ENCODE measurements around the gene TEX22.

Gene TEX22

GRCh38 chr14:105355850-105356604 lies 42.3 kb upstream of the TEX22 start:
- Histone ChIP-seq H3K36me3 (ENCODE audit: control insufficient read depth, low read length) (no peaks in the 10 kb centered on the region), H3K79me2 (ENCODE audit: control insufficient read depth, low read length) (no peaks in the 10 kb centered on the region)

GRCh38 chr14:105356927-105357326 lies 41.4 kb upstream of the TEX22 start:
- H3K4me3 ChIP-seq (ENCODE audit: low read length), result no peak overlapping the region
- no peak for TF ChIP-seq EZH2phosphoT487 (IDR thresholded peaks at IDR 0.05; ENCODE audit: borderline replicate concordance, low read length)
- TF ChIP-seq, protein P1, sequence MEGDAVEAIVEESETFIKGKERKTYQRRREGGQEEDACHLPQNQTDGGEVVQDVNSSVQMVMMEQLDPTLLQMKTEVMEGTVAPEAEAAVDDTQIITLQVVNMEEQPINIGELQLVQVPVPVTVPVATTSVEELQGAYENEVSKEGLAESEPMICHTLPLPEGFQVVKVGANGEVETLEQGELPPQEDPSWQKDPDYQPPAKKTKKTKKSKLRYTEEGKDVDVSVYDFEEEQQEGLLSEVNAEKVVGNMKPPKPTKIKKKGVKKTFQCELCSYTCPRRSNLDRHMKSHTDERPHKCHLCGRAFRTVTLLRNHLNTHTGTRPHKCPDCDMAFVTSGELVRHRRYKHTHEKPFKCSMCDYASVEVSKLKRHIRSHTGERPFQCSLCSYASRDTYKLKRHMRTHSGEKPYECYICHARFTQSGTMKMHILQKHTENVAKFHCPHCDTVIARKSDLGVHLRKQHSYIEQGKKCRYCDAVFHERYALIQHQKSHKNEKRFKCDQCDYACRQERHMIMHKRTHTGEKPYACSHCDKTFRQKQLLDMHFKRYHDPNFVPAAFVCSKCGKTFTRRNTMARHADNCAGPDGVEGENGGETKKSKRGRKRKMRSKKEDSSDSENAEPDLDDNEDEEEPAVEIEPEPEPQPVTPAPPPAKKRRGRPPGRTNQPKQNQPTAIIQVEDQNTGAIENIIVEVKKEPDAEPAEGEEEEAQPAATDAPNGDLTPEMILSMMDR (IDR thresholded peaks at IDR 0.05; ENCODE audit: low read depth, low read length, poor library complexity, severe bottlenecking), result no peak

More at GRCh38 chr14:105355850-105356604, 42.3 kb upstream of the TEX22 start:
- Histone ChIP-seq H3K27me3 (ENCODE audit: control insufficient read depth, low read length) (no peaks in the 10 kb centered on the region), H3K4me2 (ENCODE audit: low read length) (no peak overlapping the region), H4K20me1 (ENCODE audit: control insufficient read depth, insufficient read depth, low read depth, low read length) (no peaks in the 10 kb centered on the region), H3K27ac (ENCODE audit: low read depth, low read length) (no peak overlapping the region), H3F3A (ENCODE audit: control insufficient read depth, insufficient read depth) (no peaks in the 10 kb centered on the region), H3K4me3 (ENCODE audit: low read length) (no peak overlapping the region), H3K9me2 (replicated peaks; ENCODE audit: control insufficient read depth, low read length) (no peaks in the 10 kb centered on the region), H3K4me1 (ENCODE audit: control insufficient read depth, low read length) (no peaks in the 10 kb centered on the region; the same call in 1 of the 2 replicates), H3K9me3 (ENCODE audit: control insufficient read depth, insufficient read depth, low read length) (no peaks in the 10 kb centered on the region)
- TF ChIP-seq EZH2phosphoT487 (IDR thresholded peaks at IDR 0.05; ENCODE audit: borderline replicate concordance, low read length), result no peak
- TF ChIP-seq, protein P1 (IDR thresholded peaks at IDR 0.05; ENCODE audit: low read depth, low read length, poor library complexity, severe bottlenecking), result no peak

GRCh38 chr14:105357626-105358025 lies 40.7 kb upstream of the TEX22 start:
- TF ChIP-seq, protein P1 (IDR thresholded peaks at IDR 0.05; ENCODE audit: low read depth, low read length, poor library complexity, severe bottlenecking), result no peak
- no peak for TF ChIP-seq EZH2phosphoT487 (IDR thresholded peaks at IDR 0.05; ENCODE audit: borderline replicate concordance, low read length)
- Histone ChIP-seq H3K9me2 (replicated peaks; ENCODE audit: control insufficient read depth, low read length) (no peaks in the 10 kb centered on the region), H3K4me3 (ENCODE audit: low read length) (no peak overlapping the region), H3K27me3 (ENCODE audit: control insufficient read depth, low read length) (no peaks in the 10 kb centered on the region), H3K27ac (ENCODE audit: low read depth, low read length) (no peak overlapping the region), H3K4me1 (ENCODE audit: control insufficient read depth, low read length) (no peaks in the 10 kb centered on the region), H3F3A (ENCODE audit: control insufficient read depth, insufficient read depth) (no peaks in the 10 kb centered on the region), H4K20me1 (ENCODE audit: control insufficient read depth, insufficient read depth, low read depth, low read length) (no peaks in the 10 kb centered on the region), H3K9me3 (ENCODE audit: control insufficient read depth, insufficient read depth, low read length) (no peaks in the 10 kb centered on the region), H3K4me2 (ENCODE audit: low read length) (no peak overlapping the region), H3K36me3 (ENCODE audit: control insufficient read depth, low read length) (no peaks in the 10 kb centered on the region), H3K79me2 (ENCODE audit: control insufficient read depth, low read length) (no peaks in the 10 kb centered on the region)

More at GRCh38 chr14:105356927-105357326, 41.4 kb upstream of the TEX22 start:
- Histone ChIP-seq H4K20me1 (ENCODE audit: control insufficient read depth, insufficient read depth, low read depth, low read length) (no peaks in the 10 kb centered on the region), H3K36me3 (ENCODE audit: control insufficient read depth, low read length) (no peaks in the 10 kb centered on the region), H3K27me3 (ENCODE audit: control insufficient read depth, low read length) (no peaks in the 10 kb centered on the region), H3K27ac (ENCODE audit: low read depth, low read length) (no peak overlapping the region), H3K4me1 (ENCODE audit: control insufficient read depth, low read length) (no peaks in the 10 kb centered on the region; the same call in 1 of the 2 replicates), H3K9me2 (replicated peaks; ENCODE audit: control insufficient read depth, low read length) (no peaks in the 10 kb centered on the region), H3F3A (ENCODE audit: control insufficient read depth, insufficient read depth) (no peaks in the 10 kb centered on the region), H3K4me2 (ENCODE audit: low read length) (no peak overlapping the region), H3K9me3 (ENCODE audit: control insufficient read depth, insufficient read depth, low read length) (no peaks in the 10 kb centered on the region), H3K79me2 (ENCODE audit: control insufficient read depth, low read length) (no peaks in the 10 kb centered on the region)
